ENCODE measurements around the gene ATP6AP1.

ATP6AP1 gene

DNA sequence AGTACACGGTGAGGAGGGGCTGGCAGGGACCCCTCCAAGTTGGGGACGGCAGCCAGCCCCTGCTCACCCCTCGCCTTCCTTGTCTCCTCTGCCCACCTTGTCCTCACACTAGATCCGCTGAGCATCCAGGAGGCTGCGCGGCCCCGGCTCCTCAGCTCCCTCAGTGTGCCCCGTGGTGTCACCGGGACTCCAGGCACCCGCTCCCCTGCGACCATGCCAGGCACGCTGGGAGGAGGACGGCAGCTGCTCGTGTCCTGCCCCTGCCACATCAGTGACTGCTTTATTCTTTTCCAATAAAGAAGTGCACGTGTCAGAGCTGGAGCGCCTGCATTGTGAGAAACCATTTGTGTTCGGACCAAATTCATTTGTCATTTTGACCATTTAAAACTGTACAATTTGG, 21.8 kb downstream of the ATP6AP1 start:
- no peak for DNase-seq

DNA sequence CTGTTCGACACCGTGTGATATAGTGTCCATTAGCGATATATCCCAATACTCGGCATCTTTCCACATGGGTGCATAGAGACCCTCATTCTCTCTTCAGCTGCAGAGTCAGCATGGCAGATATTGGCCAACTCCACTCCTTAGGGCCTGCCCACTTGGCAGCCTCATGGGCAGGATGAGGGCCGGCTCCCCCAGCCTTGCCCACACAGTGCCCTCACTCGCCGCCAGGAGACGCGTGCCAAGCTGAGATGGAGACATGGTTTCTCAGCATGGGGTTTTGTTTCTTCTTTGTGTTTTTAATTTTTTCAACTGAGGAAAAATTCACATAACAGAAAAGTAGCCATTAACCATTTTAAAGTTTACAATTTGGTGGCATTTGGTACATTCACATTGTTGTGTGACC, 24.3 kb downstream of the ATP6AP1 start:
- DNase-seq: no peak

DNA sequence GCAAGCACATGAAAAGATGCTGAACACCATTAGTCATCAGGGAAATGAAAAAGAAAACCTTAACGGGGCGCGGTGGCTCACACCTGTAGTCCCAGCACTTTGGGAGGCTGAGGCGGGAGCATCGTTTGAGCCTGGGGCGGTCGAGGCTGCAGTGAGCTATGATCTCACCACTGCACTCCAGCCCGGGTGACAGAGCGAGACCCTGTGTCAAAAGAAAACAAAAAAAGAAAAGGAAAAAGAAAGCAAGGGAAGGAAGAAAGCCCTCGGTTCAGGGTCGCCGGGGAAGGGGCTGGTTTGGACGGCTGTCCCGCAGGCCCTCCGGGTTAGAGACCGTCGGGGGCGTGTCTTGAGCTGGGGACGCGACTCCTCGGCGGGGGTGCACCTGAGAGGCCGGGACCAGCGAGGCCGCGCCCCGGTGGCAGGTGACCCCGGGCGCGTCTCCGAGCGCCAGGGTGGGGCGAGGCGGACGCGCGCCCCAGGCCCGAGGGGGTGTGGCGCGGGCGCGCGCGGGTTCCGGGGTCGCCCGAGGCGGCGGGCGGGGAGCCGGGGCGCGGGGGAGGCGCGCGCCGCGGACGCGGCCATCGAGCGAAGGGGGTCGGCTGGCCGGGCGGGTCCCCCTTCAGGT, 29.1 kb downstream of the ATP6AP1 start:
- DNase-seq: no peak

DNA sequence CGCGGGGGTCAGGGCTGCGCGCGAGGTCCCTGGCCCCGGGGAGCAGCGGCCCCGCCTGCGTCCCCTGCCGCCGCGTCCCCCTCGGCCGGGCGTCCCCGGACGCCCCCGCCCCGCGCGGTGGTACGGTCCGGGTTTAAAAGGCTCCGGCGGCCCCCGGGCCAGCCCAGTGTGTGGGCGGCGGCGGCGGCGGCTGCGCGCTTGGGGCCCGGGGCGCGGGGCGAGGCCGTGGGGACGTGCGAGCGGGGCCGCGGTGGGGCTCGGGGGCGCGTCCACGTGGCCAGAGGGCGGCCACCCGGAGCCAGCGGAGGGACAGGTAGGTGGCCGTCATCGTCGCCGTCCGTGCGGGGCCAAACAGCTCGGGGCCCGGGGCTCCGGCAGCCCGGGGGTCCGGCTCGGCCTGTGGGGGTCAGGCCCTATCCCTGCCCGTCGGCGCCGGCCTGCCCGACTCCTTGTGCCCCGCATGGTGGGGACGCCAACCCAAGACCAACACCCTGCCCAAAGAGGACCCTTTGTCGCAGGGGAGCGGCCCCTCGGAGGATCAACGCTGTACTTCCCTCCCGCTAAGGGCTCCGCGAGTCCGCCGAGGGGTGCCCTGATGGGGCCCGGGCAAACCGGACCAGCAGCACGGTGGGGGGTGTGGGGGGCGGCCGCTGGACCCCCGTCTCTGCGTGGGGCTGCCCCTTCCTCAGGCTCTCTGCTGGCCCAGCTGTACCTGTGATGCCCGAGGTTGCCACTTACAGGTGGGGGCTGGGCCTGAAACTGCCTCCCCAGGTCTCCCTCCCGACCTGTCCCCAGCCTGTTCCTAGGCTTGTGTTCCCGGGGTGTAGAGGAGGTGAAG, 29.9 kb downstream of the ATP6AP1 start, which contains the start of gene PLXNA3:
PLXNA3 (plus strand) TSS at position 166 of the 838 bp plus-strand sequence. CDS start 1,903 bp downstream, outside the sequence.
- no peak for DNase-seq

DNA sequence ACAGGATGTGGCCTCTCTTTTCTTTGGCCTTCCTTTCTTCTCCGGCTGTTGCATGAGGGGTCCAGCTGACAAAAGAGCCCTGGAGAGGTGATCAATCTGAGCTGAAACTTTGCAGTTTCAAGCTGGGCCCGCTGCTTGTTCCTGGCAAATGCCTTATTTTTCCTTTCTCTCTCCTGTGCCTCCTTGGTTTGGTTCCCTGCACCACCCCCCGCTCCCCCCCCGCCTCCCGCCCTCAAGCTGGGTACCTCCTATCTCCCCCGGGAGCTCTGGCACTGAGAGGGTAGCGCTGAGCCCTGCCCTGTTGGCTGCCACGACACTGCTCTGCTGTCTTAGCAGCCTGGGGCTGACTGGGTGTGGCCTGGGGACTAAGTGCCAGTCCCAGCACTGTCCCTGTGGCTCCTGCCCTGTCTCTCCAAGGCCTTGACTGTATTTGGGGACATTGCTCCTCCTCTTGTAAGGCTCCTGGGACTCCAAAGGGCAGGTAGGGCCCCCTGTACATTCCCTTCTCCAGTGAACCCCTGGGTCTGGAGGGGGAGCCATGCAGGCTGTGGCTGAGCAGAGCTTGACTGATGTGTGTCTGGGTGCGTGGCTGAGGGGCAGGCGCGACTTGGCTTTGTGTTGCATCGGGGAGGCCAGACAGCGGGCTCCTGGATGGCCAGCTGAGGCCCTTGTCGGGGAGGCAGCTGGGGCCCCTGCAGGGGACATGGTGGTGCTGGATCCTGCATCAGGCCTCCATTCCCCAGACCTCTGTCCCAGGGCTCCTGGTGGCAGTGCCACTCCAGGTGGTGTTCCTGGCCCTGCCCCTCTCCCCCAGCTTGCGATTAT, 30.7 kb downstream of the ATP6AP1 start:
- DNase-seq: no peak

DNA sequence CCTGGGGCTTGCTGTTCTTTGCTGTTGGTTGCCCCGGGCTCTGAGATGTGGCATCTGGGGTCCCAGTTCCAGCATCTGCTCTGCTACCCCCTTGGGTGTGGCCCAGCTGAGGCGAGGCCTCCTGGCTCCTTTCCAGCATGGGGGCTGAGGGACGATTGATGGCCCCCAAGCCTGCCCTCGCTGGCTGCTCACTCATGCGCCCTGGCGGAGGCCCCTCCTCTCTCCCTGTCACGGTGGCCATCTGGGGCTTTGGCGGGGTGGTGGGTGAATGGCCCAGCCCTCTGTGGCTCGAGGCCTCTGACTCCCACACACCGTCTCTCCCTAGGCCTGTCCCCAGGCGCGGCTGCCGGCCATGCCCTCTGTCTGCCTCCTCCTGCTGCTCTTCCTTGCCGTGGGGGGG, 31.4 kb downstream of the ATP6AP1 start:
- no peak for DNase-seq

DNA sequence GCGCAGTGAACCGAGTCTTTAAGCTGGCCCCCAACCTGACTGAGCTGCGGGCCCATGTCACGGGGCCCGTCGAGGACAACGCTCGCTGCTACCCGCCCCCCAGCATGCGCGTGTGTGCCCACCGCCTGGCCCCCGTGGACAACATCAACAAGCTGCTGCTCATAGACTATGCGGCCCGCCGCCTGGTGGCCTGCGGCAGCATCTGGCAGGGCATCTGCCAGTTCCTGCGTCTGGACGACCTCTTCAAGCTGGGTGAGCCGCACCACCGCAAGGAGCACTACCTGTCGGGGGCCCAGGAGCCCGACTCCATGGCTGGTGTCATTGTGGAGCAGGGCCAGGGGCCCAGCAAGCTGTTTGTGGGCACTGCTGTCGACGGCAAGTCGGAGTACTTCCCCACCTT, 31.8 kb downstream of the ATP6AP1 start:
- no peak for DNase-seq

DNA sequence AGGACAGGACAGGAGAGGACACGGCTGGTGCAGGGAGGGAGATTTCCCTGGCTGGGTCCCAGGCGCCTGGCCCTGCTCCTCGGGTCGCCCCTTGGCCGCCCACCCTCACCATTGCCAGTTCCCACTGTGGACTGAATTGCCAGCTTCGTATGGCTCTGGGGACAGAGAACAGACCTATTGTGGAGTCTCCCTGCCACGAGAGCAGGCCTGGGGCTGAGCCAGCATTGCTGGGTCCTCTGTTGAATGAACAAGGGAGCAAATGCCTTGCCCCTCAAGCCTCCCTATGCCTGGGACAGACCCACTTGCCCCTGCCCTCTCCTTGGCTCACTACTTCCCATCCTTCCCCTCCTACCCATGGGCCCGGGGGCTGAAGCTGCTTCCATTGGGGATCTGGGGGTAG, 33.9 kb downstream of the ATP6AP1 start:
- DNase-seq: no peak

DNA sequence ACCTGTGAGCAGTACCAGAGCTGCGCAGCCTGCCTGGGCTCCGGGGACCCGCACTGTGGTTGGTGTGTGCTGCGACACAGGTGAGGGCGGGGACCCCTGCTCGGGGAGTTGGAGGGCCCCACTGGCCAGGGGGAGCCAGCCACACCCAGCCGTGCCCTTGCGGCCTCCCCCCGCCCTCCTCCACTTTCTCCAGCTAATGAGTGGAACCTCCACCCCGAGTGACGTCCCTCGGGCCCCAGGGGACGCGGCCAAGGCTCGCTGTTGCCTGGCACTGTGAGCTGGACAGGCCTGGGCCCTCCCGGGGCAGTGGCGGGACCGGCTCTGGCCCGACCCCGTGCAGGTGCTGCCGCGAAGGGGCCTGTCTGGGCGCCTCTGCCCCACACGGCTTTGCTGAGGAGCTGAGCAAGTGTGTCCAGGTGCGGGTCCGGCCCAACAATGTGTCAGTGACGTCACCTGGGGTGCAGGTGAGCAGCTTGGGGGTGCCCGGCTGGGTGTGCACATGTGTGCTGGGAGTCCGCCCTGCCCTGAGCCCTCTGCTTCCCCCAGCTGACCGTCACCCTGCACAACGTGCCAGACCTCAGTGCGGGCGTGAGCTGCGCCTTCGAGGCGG, 35.2 kb downstream of the ATP6AP1 start:
- no peak for DNase-seq

DNA sequence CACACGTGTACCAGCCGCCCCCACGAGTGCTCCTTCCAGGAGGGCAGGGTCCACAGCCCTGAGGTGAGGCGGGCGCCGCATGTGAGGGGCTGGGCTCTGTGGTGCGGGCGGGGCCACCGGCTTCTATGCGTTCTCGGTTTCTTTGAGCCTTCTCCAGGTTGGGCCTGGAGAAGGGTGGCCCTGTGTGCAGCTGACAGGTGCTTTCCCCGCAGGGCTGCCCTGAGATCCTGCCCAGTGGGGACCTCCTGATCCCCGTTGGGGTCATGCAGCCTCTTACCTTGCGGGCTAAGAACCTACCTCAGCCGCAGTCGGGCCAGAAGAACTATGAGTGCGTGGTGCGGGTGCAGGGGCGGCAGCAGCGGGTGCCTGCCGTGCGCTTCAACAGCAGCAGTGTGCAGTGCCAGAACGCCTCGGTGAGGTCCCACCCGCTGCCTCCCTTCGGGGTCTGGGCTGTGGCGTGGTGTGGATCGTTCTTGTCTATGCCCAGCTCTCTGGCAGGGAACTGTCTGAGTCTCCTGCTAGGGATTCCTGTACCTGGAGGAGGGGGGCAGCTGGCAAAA, 36.4 kb downstream of the ATP6AP1 start:
- no peak for DNase-seq

DNA sequence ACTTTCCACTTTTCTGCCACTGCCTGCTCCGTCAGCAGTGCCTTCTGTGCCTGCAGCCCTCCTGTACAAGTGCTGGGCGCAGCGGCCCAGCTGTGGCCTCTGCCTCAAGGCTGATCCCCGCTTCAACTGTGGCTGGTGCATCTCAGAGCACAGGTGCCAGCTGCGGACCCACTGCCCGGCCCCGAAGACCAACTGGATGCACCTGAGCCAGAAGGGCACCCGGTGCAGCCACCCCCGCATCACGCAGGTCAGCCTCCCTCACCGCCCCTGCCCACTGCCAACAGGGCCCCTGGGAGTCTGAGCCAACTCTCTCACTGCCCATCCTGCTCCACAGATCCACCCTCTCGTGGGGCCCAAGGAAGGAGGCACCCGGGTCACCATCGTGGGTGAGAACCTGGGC, 37.1 kb downstream of the ATP6AP1 start:
- no peak for DNase-seq

DNA sequence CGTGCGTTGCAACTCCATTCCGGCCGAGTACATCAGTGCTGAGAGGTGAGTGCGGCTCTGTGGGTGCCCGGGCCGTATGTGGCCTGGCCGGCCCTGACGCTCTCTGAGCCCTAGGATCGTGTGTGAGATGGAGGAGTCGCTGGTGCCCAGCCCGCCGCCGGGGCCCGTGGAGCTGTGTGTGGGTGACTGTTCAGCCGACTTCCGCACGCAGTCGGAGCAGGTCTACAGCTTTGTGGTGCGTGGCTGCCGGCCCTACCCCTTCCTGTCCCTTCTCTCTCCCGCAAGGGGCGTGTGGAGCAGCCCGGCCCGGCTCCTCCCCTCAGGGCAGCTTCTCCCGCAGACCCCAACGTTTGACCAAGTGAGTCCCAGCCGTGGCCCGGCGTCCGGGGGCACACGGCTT, 37.6 kb downstream of the ATP6AP1 start:
- DNase-seq: no peak

DNA sequence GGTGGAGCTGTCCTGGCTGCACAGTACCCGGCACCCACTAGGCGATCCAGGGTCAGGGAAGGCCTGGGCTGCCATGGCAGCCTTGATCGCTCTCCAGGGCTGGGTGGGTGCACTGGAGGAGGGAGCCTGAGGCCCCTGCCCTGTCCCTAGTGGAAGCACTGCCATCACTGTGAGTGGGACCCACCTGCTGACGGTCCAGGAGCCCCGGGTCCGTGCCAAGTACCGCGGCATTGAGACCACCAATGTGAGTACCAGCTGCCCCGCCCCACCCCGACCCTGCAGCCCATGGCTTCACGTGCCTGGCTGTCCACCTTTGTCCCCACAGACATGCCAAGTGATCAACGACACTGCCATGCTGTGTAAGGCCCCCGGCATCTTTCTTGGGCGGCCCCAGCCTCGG, 38.4 kb downstream of the ATP6AP1 start:
- no peak for DNase-seq

DNA sequence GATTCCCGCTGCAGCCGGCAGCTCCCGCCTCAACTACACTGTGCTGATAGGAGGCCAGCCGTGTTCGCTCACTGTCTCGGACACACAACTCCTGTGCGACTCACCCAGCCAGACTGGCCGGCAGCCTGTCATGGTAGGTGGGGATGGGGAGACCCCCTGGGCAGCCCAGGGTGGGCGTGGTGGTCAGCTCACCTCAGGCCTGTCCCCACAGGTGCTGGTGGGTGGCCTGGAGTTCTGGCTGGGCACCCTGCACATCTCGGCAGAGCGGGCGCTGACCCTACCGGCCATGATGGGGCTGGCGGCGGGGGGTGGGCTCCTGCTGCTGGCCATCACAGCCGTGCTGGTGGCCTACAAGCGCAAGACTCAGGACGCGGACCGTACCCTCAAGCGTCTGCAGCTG, 39.1 kb downstream of the ATP6AP1 start:
- DNase-seq: no peak

DNA sequence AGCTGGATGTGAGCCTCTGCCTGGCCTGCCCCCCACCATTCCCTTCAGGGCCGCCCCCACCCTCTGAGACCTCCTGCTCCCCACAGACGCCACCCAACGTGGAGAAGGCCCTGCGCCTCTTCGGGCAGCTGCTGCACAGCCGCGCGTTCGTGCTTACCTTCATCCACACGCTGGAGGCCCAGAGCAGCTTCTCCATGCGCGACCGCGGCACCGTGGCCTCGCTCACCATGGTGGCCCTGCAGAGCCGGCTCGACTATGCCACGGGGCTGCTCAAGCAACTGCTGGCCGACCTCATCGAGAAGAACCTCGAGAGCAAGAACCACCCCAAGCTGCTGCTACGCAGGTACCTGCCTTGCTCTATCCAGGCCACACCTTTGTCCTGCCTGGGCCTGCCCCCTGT, 39.7 kb downstream of the ATP6AP1 start:
- no peak for DNase-seq

DNA sequence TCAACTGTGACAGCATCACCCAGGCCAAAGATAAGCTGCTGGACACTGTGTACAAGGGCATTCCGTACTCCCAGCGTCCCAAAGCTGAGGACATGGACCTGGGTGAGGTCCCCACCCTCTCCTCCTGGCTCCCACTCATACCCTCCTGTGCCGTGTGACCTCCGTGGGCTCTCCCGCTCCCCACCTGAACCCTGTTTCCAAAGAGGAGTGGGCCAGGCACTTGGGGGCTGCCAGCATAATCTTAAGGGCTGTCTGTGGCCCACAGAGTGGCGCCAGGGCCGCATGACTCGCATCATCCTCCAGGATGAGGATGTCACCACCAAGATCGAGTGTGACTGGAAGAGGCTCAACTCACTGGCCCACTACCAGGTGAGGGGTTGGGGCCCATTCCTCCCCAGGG, 40.6 kb downstream of the ATP6AP1 start:
- no peak for DNase-seq

DNA sequence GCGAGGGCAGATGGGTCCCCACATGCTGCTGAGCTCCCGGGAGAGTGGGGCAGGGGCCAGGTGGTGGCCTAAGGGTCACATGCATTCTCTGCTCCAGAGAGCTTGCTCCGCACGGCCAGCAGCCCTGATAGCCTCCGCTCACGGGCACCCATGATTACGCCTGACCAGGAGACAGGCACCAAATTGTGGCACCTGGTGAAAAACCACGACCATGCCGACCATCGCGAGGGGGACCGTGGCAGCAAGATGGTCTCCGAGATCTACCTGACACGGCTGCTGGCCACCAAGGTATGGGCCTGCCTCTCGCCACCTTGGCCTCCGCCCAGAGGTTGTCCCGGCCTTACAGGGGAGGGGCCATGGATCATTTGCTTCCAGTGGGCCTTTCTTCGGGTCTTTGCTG, 41.4 kb downstream of the ATP6AP1 start:
- DNase-seq: no peak

DNA sequence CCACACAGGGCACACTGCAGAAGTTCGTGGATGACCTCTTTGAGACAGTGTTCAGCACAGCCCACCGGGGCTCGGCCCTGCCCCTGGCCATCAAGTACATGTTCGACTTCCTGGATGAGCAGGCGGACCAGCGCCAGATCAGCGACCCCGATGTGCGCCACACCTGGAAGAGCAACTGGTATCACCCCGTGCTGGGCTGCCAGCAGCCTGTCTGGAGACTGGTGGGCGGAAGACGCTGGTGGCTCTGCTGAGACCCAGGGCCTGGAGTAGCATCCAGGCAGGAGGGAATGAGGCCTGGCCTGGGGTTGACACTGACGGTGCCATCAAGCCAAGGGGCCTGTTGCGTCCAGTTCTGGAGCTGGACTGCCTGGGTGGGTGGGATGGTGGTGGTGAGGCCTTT, 42.0 kb downstream of the ATP6AP1 start:
- DNase-seq: no peak

DNA sequence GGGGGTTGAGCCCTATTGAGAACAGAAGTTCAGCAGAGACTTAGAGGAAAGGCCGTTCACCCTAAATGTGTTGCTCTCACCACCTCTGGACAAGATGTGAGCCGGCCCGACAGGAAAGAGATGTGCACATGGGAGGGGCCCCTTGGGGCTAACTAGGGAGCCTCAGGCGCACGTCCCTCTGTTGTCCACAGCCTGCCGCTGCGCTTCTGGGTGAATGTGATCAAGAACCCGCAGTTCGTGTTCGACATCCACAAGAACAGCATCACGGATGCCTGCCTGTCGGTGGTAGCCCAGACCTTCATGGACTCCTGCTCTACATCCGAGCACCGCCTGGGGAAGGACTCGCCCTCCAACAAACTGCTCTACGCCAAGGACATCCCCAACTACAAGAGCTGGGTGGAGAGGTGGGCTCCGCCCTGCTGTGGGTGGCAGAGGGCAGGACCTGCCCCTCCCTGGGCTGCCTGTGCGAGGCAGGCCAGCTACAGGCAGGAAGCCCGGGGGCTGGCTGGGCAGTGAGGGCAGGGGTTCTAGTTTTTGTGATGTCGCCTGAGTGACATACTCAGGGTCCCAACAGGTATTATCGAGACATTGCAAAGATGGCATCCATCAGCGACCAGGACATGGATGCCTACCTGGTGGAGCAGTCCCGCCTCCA, 42.6 kb downstream of the ATP6AP1 start:
- DNase-seq: no peak

DNA sequence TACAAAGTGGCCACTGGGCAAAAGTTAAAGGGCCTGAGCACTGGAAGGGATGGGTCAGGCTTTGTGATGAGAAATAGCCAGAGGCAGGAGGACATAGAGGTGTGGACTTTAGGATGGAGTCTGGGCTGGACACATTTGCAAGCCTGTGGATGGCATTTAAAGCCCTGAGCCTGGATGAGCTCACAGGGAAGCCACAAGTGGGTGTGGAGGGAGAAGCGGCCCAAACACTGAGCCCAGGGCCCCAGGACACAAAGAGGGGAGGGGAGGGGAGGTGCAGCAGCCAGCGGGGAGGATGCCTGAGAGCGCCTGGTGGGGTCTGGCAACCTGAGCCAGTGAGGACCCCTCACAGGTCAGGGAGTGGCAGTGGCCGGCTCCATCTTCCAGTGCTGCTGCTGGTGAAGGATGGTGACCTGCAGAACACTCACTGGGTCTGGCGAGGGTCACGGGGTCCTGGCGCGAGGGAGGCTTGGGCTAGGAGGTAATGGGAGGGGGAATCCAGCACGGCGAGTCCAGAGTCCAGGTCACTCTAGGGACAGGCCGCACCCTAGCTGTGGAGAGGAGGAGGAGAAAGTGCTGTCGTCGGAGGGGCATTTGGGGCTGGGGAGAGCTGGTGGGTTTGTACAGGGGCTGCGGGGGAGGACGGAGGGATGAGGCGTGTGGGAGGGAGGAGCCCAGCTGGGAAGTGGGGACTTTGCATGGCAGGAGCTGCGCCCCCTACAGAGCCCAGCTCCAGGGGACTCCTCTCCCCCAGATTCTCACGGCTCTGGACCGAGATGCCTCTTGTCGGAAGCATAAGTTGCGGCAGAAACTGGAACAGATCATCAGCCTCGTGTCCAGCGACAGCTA, 43.6 kb downstream of the ATP6AP1 start:
- DNase-seq: no peak
